ENCODE measurements around the gene SPRR2E. TPM values are rescaled to one million over a fixed set of nuclear protein-coding genes. Genes with fewer than 3 reads are reported as not detected.
"Not testable (repeated sequence)": the region's sequence is repeated elsewhere in the genome, so short reads cannot be mapped to it uniquely, and the experiment has no call there.

SPRR2E gene
- not detected for total RNA-seq (ENCODE audit: insufficient read depth, low replicate concordance)

GRCh38 chr1:153094426-153094825 is at the start of gene SPRR2E:
Gene SPRR2E, minus strand, starts transcription at chr1:153094526. Its CDS starts 775 bp downstream, at chr1:153093751.
- DNase-seq (ENCODE audit: low spot score), result no peak

- DNase-seq (ENCODE audit: low spot score), result no peak
Measured at GRCh38 chr1:153141377-153141776, 47.1 kb upstream of the SPRR2E start.

GRCh38 chr1:153140484-153140883 is 46.2 kb upstream of the SPRR2E start:
- no peak for DNase-seq (ENCODE audit: low spot score)

- no peak for DNase-seq (ENCODE audit: low spot score)
Measured at GRCh38 chr1:153133743-153134142, 39.4 kb upstream of the SPRR2E start.

GRCh38 chr1:153133267-153133666 is 38.9 kb upstream of the SPRR2E start:
- no peak for DNase-seq (ENCODE audit: low spot score)

- DNase-seq (ENCODE audit: low spot score), result not testable (repeated sequence)
Measured at GRCh38 chr1:153128688-153129087, 34.4 kb upstream of the SPRR2E start.

GRCh38 chr1:153127296-153127695 is 33.0 kb upstream of the SPRR2E start:
- DNase-seq (ENCODE audit: low spot score), result no peak

GRCh38 chr1:153125536-153125935 is 31.2 kb upstream of the SPRR2E start:
- DNase-seq (ENCODE audit: low spot score), result no peak

GRCh38 chr1:153123793-153124192 is 29.5 kb upstream of the SPRR2E start:
- not testable (repeated sequence) for DNase-seq (ENCODE audit: low spot score)

GRCh38 chr1:153122831-153123421 is 28.6 kb upstream of the SPRR2E start:
- DNase-seq (ENCODE audit: low spot score), result peak; percentile 73

- DNase-seq (ENCODE audit: low spot score), result no peak
Measured at GRCh38 chr1:153120945-153121344, 26.6 kb upstream of the SPRR2E start.

- DNase-seq (ENCODE audit: low spot score), result peak; percentile 5
Measured at GRCh38 chr1:153119491-153119971, 25.2 kb upstream of the SPRR2E start.

GRCh38 chr1:153115264-153115663 is 20.9 kb upstream of the SPRR2E start:
- not testable (repeated sequence) for DNase-seq (ENCODE audit: low spot score)

- DNase-seq (ENCODE audit: low spot score), result no peak
Measured at GRCh38 chr1:153113416-153113815, 19.1 kb upstream of the SPRR2E start, which contains the start of gene SPRR2F. Gene SPRR2F, minus strand, starts transcription at chr1:153113516. Its CDS starts 783 bp downstream, at chr1:153112733.

- DNase-seq (ENCODE audit: low spot score), result not testable (repeated sequence)
Measured at GRCh38 chr1:153112454-153112853, 18.1 kb upstream of the SPRR2E start.

- no peak for DNase-seq (ENCODE audit: low spot score)
Measured at GRCh38 chr1:153100245-153100644, 5.9 kb upstream of the SPRR2E start.

GRCh38 chr1:153099461-153100045 is 5.2 kb upstream of the SPRR2E start:
- no peak for DNase-seq (ENCODE audit: low spot score)

- no peak for DNase-seq (ENCODE audit: low spot score)
Measured at GRCh38 chr1:153095764-153096163, 1.4 kb upstream of the SPRR2E start.

GRCh38 chr1:153087652-153088051 is 6.7 kb downstream of the SPRR2E start:
- no peak for DNase-seq (ENCODE audit: low spot score)

- no peak for DNase-seq (ENCODE audit: low spot score)
Measured at GRCh38 chr1:153081736-153082135, 12.6 kb downstream of the SPRR2E start.

- no peak for DNase-seq (ENCODE audit: low spot score)
Measured at GRCh38 chr1:153072806-153073726, 21.3 kb downstream of the SPRR2E start.

- DNase-seq (ENCODE audit: low spot score), result no peak
Measured at GRCh38 chr1:153071511-153071910, 22.8 kb downstream of the SPRR2E start, which contains the start of gene SPRR2B. Gene SPRR2B, minus strand, starts transcription at chr1:153071611. Its CDS starts 772 bp downstream, at chr1:153070839.
